Upper lobe of left lung (tissue), 6 donors: ENCODE results near the gene CMTM8. TPM values are rescaled to one million over a fixed set of nuclear protein-coding genes. Genes with fewer than 3 reads are reported as not detected.

Experiments
- ATAC-seq, 2 donors: fragments of 200-7000 bp; cut with Tn5 transposase; one replicate each; pipeline ENCODE4 v1.9.1; 2022; ENCODE audit warnings: mild to moderate bottlenecking in 2 of 2, moderate library complexity in 2 of 2; ENCODE audit not compliant: low FRiP score in 2 of 2
- DNase-seq, 2 donors: peaks; one replicate each; pipeline ENCODE4 v3.0.0-alpha.2; 2019 to 2020
- H3K27ac ChIP-seq, 4 donors: fragments of 200-600 bp; sonication (generic); one replicate each; pipeline ENCODE4 v1.5.1; 2016 to 2019
- H3K27me3 ChIP-seq, 4 donors: fragments of 200-600 bp; sonication (generic); one replicate each; pipeline ENCODE4 v1.5.1; 2017 to 2019
- H3K36me3 ChIP-seq, 4 donors: fragments of 200-600 bp; sonication (generic); one replicate each; pipeline ENCODE4 v1.5.1; 2016 to 2019
- H3K4me1 ChIP-seq, 4 donors: fragments of 200-600 bp; sonication (generic); one replicate each; pipeline ENCODE4 v1.5.1; 2018 to 2019
- H3K4me3 ChIP-seq, 4 donors: fragments of 200-600 bp; sonication (generic); one replicate each; pipeline ENCODE4 v1.5.1; 2017 to 2019; ENCODE audit warnings: mild to moderate bottlenecking in 2 of 4, moderate library complexity in 1 of 4
- H3K9me3 ChIP-seq, 4 donors: fragments of 200-600 bp; sonication (generic); one replicate each; pipeline ENCODE4 v1.5.1; 2018 to 2019
- CTCF ChIP-seq, 6 experiments: fragments of 450-650 bp in 4 of 6; fragments of 200-600 bp in 2 of 6; sonication (generic) in 2 of 6; IDR thresholded peaks; one replicate each; pipeline ENCODE4 v1.5.1; 2016 to 2019; ENCODE audit warnings: antibody characterized with exemption in 6 of 6
- EP300 ChIP-seq, 4 donors: sonication (generic); formaldehyde crosslinking; IDR thresholded peaks; one replicate each; pipeline ENCODE4 v1.5.1; 2017; ENCODE audit warnings: antibody characterized with exemption in 4 of 4, control low read depth in 2 of 4
- POLR2A ChIP-seq, 4 donors: fragments of 450-650 bp; IDR thresholded peaks; one replicate each; pipeline ENCODE4 v1.5.1; 2016 to 2017; ENCODE audit warnings: antibody characterized with exemption in 4 of 4, mild to moderate bottlenecking in 2 of 4
- POLR2AphosphoS5 ChIP-seq, 2 donors: sonication (generic); formaldehyde crosslinking; IDR thresholded peaks; one replicate each; pipeline ENCODE4 v1.5.1; 2017; ENCODE audit warnings: antibody characterized with exemption in 2 of 2
- WGBS, 2 donors: methylation state at CpG; one replicate each; pipeline ENCODE4 v1.1.5; 2017 to 2018; 5-methylcytosine and 5-hydroxymethylcytosine counted together
- total RNA-seq, 6 donors: library from RNA; depleted of rRNA in 4 of 6; stranded (reverse); fragments of >200 nt in 4 of 6; gene quantifications; one replicate each; pipeline versions ENCODE4 v1.1.0 to v1.2.1, GENCODE V29; 2016 to 2021
- donor health status: DM: no; HTN: no; CAD: no; lungs with moderate emphysema.
- donor health status: DM: no; HTN: yes; CAD: no; lungs with severe emphysema.

CMTM8 gene
- total RNA-seq, 6 donors from 2014 or later, result 10.5 to 28.9 (median 19.6) TPM

- DNase-seq (peak in 1 of 2 donors; percentile 74), ATAC-seq (peak in 1 of 2 donors; percentile 59)
- H3K9me3 ChIP-seq, result no peaks in the 10 kb centered on the region
- H3K4me1 ChIP-seq, result peaks cover 45 to 63% (median 52%) of the 10 kb centered on the region in 4 donors
- H3K4me3 ChIP-seq, result no peak overlapping the region
- TF ChIP-seq POLR2AphosphoS5 (IDR thresholded peaks at IDR 0.05) (peak in 1 of 2 donors; percentile 23), CTCF (IDR thresholded peaks at IDR 0.05) (no peak), POLR2A (IDR thresholded peaks at IDR 0.05) (no peak), EP300 (IDR thresholded peaks at IDR 0.05) (no peak)
- H3K27ac ChIP-seq, result peak overlapping the region; percentile 6 to 87 (median 50)
- WGBS, 2 donors, result 41 to 49% methylated on average over 10 of the region's 10 CpGs
- H3K27me3 ChIP-seq, result no peaks in the 10 kb centered on the region
- H3K36me3 ChIP-seq, result no peaks in the 10 kb centered on the region
Observed at GRCh38 chr3:32398531-32398930, 160.1 kb downstream of the CMTM8 start.

GRCh38 chr3:32399030-32399620, 160.6 kb downstream of the CMTM8 start:
- Histone ChIP-seq H3K4me3 (no peak overlapping the region), H3K4me1 (peaks cover 50 to 61% (median 53%) of the 10 kb centered on the region in 4 donors), H3K36me3 (no peaks in the 10 kb centered on the region), H3K27me3 (no peaks in the 10 kb centered on the region), H3K9me3 (no peaks in the 10 kb centered on the region), H3K27ac (peak overlapping the region; percentile 6 to 87 (median 50))
- DNase-seq (no peak), ATAC-seq (peak in 1 of 2 donors; percentile 25)
- 34 to 64% methylated on average over 2 of the region's 2 CpGs for WGBS, 2 donors
- TF ChIP-seq POLR2A (IDR thresholded peaks at IDR 0.05) (no peak), POLR2AphosphoS5 (IDR thresholded peaks at IDR 0.05) (no peak), EP300 (IDR thresholded peaks at IDR 0.05) (no peak), CTCF (IDR thresholded peaks at IDR 0.05) (peak in 5 of 6 experiments; percentile 31 to 54 (median 47))

- Histone ChIP-seq H3K36me3 (no peaks in the 10 kb centered on the region), H3K9me3 (no peaks in the 10 kb centered on the region), H3K27me3 (no peaks in the 10 kb centered on the region), H3K4me1 (peaks cover 60 to 74% (median 68%) of the 10 kb centered on the region in 4 donors), H3K4me3 (peak overlapping the region in 3 of 4 donors; percentile 38 to 58 (median 48)), H3K27ac (peak overlapping the region; percentile 84 to 95 (median 90))
- WGBS, 2 donors, result 9 to 17% methylated on average over 2 to 11 of the region's 11 CpGs
- ATAC-seq, result peak in 1 of 2 donors; percentile 2
- TF ChIP-seq EP300 (IDR thresholded peaks at IDR 0.05) (no peak), POLR2AphosphoS5 (IDR thresholded peaks at IDR 0.05) (no peak), CTCF (IDR thresholded peaks at IDR 0.05) (no peak), POLR2A (IDR thresholded peaks at IDR 0.05) (no peak)
- DNase-seq, result peak in 1 of 2 donors; percentile 53
Observed at GRCh38 chr3:32401126-32401525, 162.6 kb downstream of the CMTM8 start.

GRCh38 chr3:32401556-32402081, 163.1 kb downstream of the CMTM8 start:
- Histone ChIP-seq H3K9me3 (no peaks in the 10 kb centered on the region), H3K36me3 (no peaks in the 10 kb centered on the region), H3K27ac (peak overlapping the region; percentile 84 to 95 (median 90)), H3K4me3 (peak overlapping the region in 3 of 4 donors; percentile 38 to 58 (median 48)), H3K27me3 (no peaks in the 10 kb centered on the region), H3K4me1 (peaks cover 65 to 79% (median 69%) of the 10 kb centered on the region in 4 donors)
- TF ChIP-seq POLR2A (IDR thresholded peaks at IDR 0.05) (peak in 3 of 4 donors; percentile 20 to 69 (median 31)), CTCF (IDR thresholded peaks at IDR 0.05) (peak in 2 of 6 experiments; percentile 29), POLR2AphosphoS5 (IDR thresholded peaks at IDR 0.05) (peak; percentile 81 to 91), EP300 (IDR thresholded peaks at IDR 0.05) (peak in 2 of 4 donors; percentile 45 to 70)
- DNase-seq, result peak; percentile 83 to 94
- 1% methylated on average over 29 to 38 of the region's 41 CpGs for WGBS, 2 donors
- ATAC-seq, result peak; percentile 85 to 89
